Esophagus (tissue), 2 donors: ENCODE data around the gene UGT1A3. TPM values are rescaled to one million over a fixed set of nuclear protein-coding genes. Genes with fewer than 3 reads are reported as not detected.

ENCODE experiments used
- H3K27ac ChIP-seq, 2 donors: one replicate each; pipeline ENCODE4 v1.5.1; 2013; ENCODE audit warnings: low read depth in 2 of 2, mild to moderate bottlenecking in 2 of 2, inconsistent platforms in 1 of 2, low read length in 1 of 2, moderate library complexity in 1 of 2
- H3K27me3 ChIP-seq, 2 donors: one replicate each; pipeline ENCODE4 v1.6.1; 2013; ENCODE audit warnings: low read length in 2 of 2, control low read depth in 1 of 2, mild to moderate bottlenecking in 1 of 2; ENCODE audit not compliant: insufficient read depth in 2 of 2, control insufficient read depth in 1 of 2
- H3K36me3 ChIP-seq, 2 donors: one replicate each; pipeline ENCODE4 v1.6.1; 2013; ENCODE audit warnings: low read length in 1 of 2; ENCODE audit not compliant: control insufficient read depth in 2 of 2, insufficient read depth in 2 of 2
- H3K4me1 ChIP-seq, 2 donors: one replicate each; pipeline ENCODE4 v1.6.1; 2013; ENCODE audit warnings: low read length in 1 of 2; ENCODE audit not compliant: control insufficient read depth in 2 of 2, insufficient read depth in 2 of 2
- H3K4me3 ChIP-seq, 2 donors: one replicate each; pipeline ENCODE4 v1.5.1; 2013; ENCODE audit warnings: low read length in 2 of 2, mild to moderate bottlenecking in 2 of 2, low read depth in 1 of 2, moderate library complexity in 1 of 2
- H3K9me3 ChIP-seq, 2 donors: one replicate each; pipeline ENCODE4 v1.6.1; 2013; ENCODE audit warnings: mild to moderate bottlenecking in 2 of 2, low read depth in 1 of 2, low read length in 1 of 2, moderate library complexity in 1 of 2; ENCODE audit not compliant: control insufficient read depth in 2 of 2, insufficient read depth in 1 of 2
- WGBS, 2 donors: extraction: QIAGEN DNeasy Blood & Tissue Kit; methylation state at CpG; one replicate each; pipeline ENCODE4 v1.1.7; 2013; 5-methylcytosine and 5-hydroxymethylcytosine counted together
- polyA plus RNA-seq, 2 donors: library from polyadenylated mRNA; stranded (reverse); fragments of 200-250 nt; gene quantifications; one replicate each; pipeline ENCODE4 v1.2.3, GENCODE V29; 2013
- donor health status: healthy with polysubstance abuse.
- donor health status: Bipolar disorder and iron deficiency.

The UGT1A3 gene
- polyA plus RNA-seq, 2 donors = 0.07 to 1.5 TPM

GRCh38 chr2:233766416-233766815 is 37.6 kb downstream of the UGT1A3 start:
- Histone ChIP-seq H3K4me1 (no peaks in the 10 kb centered on the region), H3K27ac (no peak overlapping the region), H3K36me3 (peaks cover 0 to 5% of the 10 kb centered on the region in 2 donors), H3K27me3 (no peaks in the 10 kb centered on the region), H3K4me3 (no peak overlapping the region), H3K9me3 (no peaks in the 10 kb centered on the region)
- WGBS, 2 donors = 73 to 77% methylated on average over 4 of the region's 4 CpGs

DNA sequence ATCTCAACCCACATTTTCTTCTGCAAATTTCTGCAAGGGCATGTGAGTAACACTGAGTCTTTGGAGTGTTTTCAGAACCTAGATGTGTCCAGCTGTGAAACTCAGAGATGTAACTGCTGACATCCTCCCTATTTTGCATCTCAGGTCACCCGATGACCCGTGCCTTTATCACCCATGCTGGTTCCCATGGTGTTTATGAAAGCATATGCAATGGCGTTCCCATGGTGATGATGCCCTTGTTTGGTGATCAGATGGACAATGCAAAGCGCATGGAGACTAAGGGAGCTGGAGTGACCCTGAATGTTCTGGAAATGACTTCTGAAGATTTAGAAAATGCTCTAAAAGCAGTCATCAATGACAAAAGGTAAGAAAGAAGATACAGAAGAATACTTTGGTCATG is 39.2 kb downstream of the UGT1A3 start:
- Histone ChIP-seq H3K27ac (no peak overlapping the region), H3K4me3 (no peak overlapping the region), H3K9me3 (no peaks in the 10 kb centered on the region), H3K36me3 (peaks cover 0 to 9% of the 10 kb centered on the region in 2 donors), H3K4me1 (no peaks in the 10 kb centered on the region), H3K27me3 (no peaks in the 10 kb centered on the region)
- 75 to 87% methylated on average over 4 of the region's 4 CpGs for WGBS, 2 donors

DNA sequence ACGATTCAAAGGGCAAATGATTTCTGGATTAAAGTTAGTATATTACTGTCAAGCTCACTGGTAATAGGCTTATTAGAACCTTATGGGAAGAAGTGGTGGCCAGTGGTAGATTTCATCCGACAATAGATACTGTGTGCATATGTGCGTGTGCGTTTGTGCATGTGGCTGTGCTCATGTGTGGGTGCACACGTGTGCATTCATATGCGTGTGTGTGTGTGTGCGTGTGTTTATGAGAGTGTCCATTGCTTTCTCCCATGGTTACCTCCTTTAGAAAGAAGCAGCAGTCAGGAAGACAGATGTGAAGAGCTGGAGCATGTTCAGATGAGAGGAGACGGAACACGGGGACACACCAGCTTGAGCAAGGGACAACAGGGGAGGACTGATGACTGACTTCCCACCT is 40.4 kb downstream of the UGT1A3 start:
- H3K4me1 ChIP-seq = no peaks in the 10 kb centered on the region
- H3K36me3 ChIP-seq = peaks cover 0 to 9% of the 10 kb centered on the region in 2 donors
- H3K27me3 ChIP-seq = no peaks in the 10 kb centered on the region
- WGBS, 2 donors = 89 to 92% methylated on average over 9 of the region's 9 CpGs
- no peaks in the 10 kb centered on the region for H3K9me3 ChIP-seq
- no peak overlapping the region for H3K27ac ChIP-seq
- H3K4me3 ChIP-seq = no peak overlapping the region

- WGBS, 2 donors = 88 to 92% methylated on average over 16 of the region's 16 CpGs
- H3K27ac ChIP-seq = no peak overlapping the region
- H3K27me3 ChIP-seq = no peaks in the 10 kb centered on the region
- peaks cover 0 to 9% of the 10 kb centered on the region in 2 donors for H3K36me3 ChIP-seq
- H3K9me3 ChIP-seq = peaks cover 4 to 8% of the 10 kb centered on the region in 2 donors
- H3K4me1 ChIP-seq = no peaks in the 10 kb centered on the region
- H3K4me3 ChIP-seq = no peak overlapping the region
Observed at GRCh38 chr2:233772153-233772552, 43.3 kb downstream of the UGT1A3 start.

DNA sequence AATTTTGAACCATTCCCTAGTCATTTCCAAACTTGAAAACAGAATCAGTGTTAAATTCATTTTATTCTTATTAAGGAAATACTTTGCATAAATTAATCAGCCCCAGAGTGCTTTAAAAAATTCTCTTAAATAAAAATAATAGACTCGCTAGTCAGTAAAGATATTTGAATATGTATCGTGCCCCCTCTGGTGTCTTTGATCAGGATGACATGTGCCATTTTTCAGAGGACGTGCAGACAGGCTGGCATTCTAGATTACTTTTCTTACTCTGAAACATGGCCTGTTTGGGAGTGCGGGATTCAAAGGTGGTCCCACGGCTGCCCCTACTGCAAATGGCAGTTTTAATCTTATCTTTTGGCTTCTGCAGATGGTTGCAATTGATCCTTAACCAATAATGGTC is 43.7 kb downstream of the UGT1A3 start:
- 70 to 71% methylated on average over 5 of the region's 5 CpGs for WGBS, 2 donors
- Histone ChIP-seq H3K9me3 (peaks cover 4 to 8% of the 10 kb centered on the region in 2 donors), H3K4me3 (no peak overlapping the region), H3K36me3 (peaks cover 0 to 9% of the 10 kb centered on the region in 2 donors), H3K27me3 (no peaks in the 10 kb centered on the region), H3K4me1 (no peaks in the 10 kb centered on the region), H3K27ac (no peak overlapping the region)

GRCh38 chr2:233773854-233774253 is 45.0 kb downstream of the UGT1A3 start:
- H3K27ac ChIP-seq = no peak overlapping the region
- H3K36me3 ChIP-seq = peaks cover 0 to 7% of the 10 kb centered on the region in 2 donors
- H3K4me3 ChIP-seq = no peak overlapping the region
- H3K9me3 ChIP-seq = peaks cover 4 to 8% of the 10 kb centered on the region in 2 donors
- no peaks in the 10 kb centered on the region for H3K27me3 ChIP-seq
- WGBS, 2 donors = 88 to 92% methylated on average over 5 of the region's 5 CpGs
- no peaks in the 10 kb centered on the region for H3K4me1 ChIP-seq

GRCh38 chr2:233775414-233775813 is 46.6 kb downstream of the UGT1A3 start:
- H3K27ac ChIP-seq = no peak overlapping the region
- peaks cover 4 to 8% of the 10 kb centered on the region in 2 donors for H3K9me3 ChIP-seq
- no peak overlapping the region for H3K4me3 ChIP-seq
- H3K27me3 ChIP-seq = no peaks in the 10 kb centered on the region
- H3K36me3 ChIP-seq = peaks cover 0 to 4% of the 10 kb centered on the region in 2 donors
- 89 to 91% methylated on average over 6 of the region's 6 CpGs for whole genome bisulfite sequencing, 2 donors
- no peaks in the 10 kb centered on the region for H3K4me1 ChIP-seq

DNA sequence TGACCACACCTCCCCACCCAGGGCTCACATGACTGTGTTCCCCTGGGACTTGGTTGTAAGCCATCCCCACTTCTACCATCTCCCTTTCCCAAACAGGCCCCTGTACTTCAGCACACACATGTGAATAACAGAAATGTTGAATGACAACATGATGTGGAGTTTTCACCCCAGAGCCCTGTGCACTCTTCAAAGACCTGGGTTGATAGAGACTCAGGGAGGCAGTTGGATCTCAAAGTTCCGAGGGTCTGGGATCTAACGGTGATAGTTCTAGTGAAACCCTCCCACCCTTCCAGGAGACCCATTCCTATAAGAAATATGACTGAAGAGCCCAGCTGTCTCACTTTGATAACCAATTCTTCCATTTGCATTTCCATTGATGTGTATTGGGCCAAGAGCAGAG is 49.2 kb downstream of the UGT1A3 start, which contains the start of gene MROH2A:
TSS of gene MROH2A (plus strand) at position 301 of the 400 bp plus-strand sequence. CDS start 1,029 bp downstream, outside the sequence.
- WGBS, 2 donors = 81 to 96% methylated on average over 2 of the region's 2 CpGs
- Histone ChIP-seq H3K4me1 (no peaks in the 10 kb centered on the region), H3K9me3 (peaks cover 4 to 8% of the 10 kb centered on the region in 2 donors), H3K27me3 (no peaks in the 10 kb centered on the region), H3K27ac (no peak within 1 kb of the TSS), H3K36me3 (no peaks in the 10 kb centered on the region), H3K4me3 (no peak within 1 kb of the TSS)

- Histone ChIP-seq H3K4me3 (no peak overlapping the region), H3K27me3 (no peaks in the 10 kb centered on the region), H3K9me3 (peaks cover 4 to 8% of the 10 kb centered on the region in 2 donors), H3K27ac (no peak overlapping the region), H3K36me3 (no peaks in the 10 kb centered on the region), H3K4me1 (no peaks in the 10 kb centered on the region)
- WGBS, 2 donors = 85 to 89% methylated on average over 4 of the region's 4 CpGs
Observed at GRCh38 chr2:233779722-233780121, 50.9 kb downstream of the UGT1A3 start.

GRCh38 chr2:233780771-233781170 is 51.9 kb downstream of the UGT1A3 start:
- Histone ChIP-seq H3K27ac (no peak overlapping the region), H3K9me3 (peaks cover 4% of the 10 kb centered on the region in 2 donors), H3K4me1 (no peaks in the 10 kb centered on the region), H3K27me3 (no peaks in the 10 kb centered on the region), H3K36me3 (no peaks in the 10 kb centered on the region), H3K4me3 (no peak overlapping the region)
- 91% methylated on average over 4 of the region's 4 CpGs for WGBS, 2 donors
